ENCODE data around the gene GABARAPL1. TPM values are rescaled to one million over a fixed set of nuclear protein-coding genes. Genes with fewer than 3 reads are reported as not detected.

The GABARAPL1 gene
- polyA plus RNA-seq (2013, experiment 1 of 2): 35.2 TPM
- polyA plus RNA-seq (2013, experiment 2 of 2): 35.9 TPM

GRCh38 chr12:10212739-10213131 lies at the start of gene GABARAPL1:
Gene GABARAPL1, plus strand, starts transcription at chr12:10212877. Its CDS starts 253 bp downstream, at chr12:10213130.
- no peak within 1 kb of the TSS for H2AK5ac ChIP-seq (ENCODE audit: low read depth, low read length)
- H3K4me2 ChIP-seq (ENCODE audit: insufficient read depth, low read length, poor library complexity, severe bottlenecking): peak within 1 kb of the TSS; percentile 77
- peak within 1 kb of the TSS; percentile 90 for H3K18ac ChIP-seq (ENCODE audit: low read length)
- peak within 1 kb of the TSS; percentile 63 for H2BK5ac ChIP-seq (ENCODE audit: low read length)
- no peaks in the 10 kb centered on the region for H3K27me3 ChIP-seq (ENCODE audit: control insufficient read depth in 3 of 3, insufficient read depth in 3 of 3, low read depth in 1 of 3, low read length in 3 of 3)
- peak within 1 kb of the TSS; percentile 92 for H3K14ac ChIP-seq (ENCODE audit: low read length)
- H3K36me3 ChIP-seq (replicated peaks in 1 of 2; ENCODE audit: control insufficient read depth in 2 of 2, insufficient read depth in 2 of 2, low read length in 2 of 2): no peaks in the 10 kb centered on the region
- H3K4ac ChIP-seq (ENCODE audit: low read length): no peak within 1 kb of the TSS
- H3K79me1 ChIP-seq (ENCODE audit: low read depth, low read length): peaks cover 3% of the 10 kb centered on the region
- no peak within 1 kb of the TSS for H4K8ac ChIP-seq (ENCODE audit: low read depth, low read length)
- no peak within 1 kb of the TSS for H2BK15ac ChIP-seq (ENCODE audit: low read length)
- WGBS, 2 donors (ENCODE audit: extremely low coverage in 2 of 2, insufficient read length in 2 of 2, insufficient replicate concordance in 1 of 2): no CpG with 5 or more reads among the region's 35 CpGs
- peak; percentile 76 for DNase-seq (ENCODE audit: low spot score)
- no peak within 1 kb of the TSS for H4K91ac ChIP-seq (ENCODE audit: low read depth, low read length, poor library complexity)
- peak within 1 kb of the TSS; percentile 84 to 90 for H3K4me3 ChIP-seq (ENCODE audit: low read length in 2 of 2)
- H3K23ac ChIP-seq (ENCODE audit: low read depth, low read length, poor library complexity): peak within 1 kb of the TSS; percentile 40
- no peaks in the 10 kb centered on the region for H3K4me1 ChIP-seq (ENCODE audit: control insufficient read depth in 2 of 2, insufficient read depth in 1 of 2, low read depth in 1 of 2, low read length in 2 of 2)
- no peaks in the 10 kb centered on the region for H3K9me3 ChIP-seq (replicated peaks in 1 of 2; ENCODE audit: control insufficient read depth in 2 of 2, insufficient read depth in 1 of 2, low read depth in 1 of 2, low read length in 2 of 2)
- peak within 1 kb of the TSS; percentile 88 for H3K9ac ChIP-seq (ENCODE audit: low read depth, low read length, poor library complexity)
- H2BK12ac ChIP-seq (ENCODE audit: low read length): no peak within 1 kb of the TSS
- H2AFZ ChIP-seq (ENCODE audit: low read length): peak within 1 kb of the TSS; percentile 100
- H2BK120ac ChIP-seq (ENCODE audit: low read depth, low read length): no peak within 1 kb of the TSS
- peak within 1 kb of the TSS; percentile 59 for H3K27ac ChIP-seq (replicated peaks; ENCODE audit: low read length)

- Histone ChIP-seq H3K4me2 (ENCODE audit: insufficient read depth, low read length, poor library complexity, severe bottlenecking) (no peak overlapping the region), H2AK5ac (ENCODE audit: low read depth, low read length) (no peak overlapping the region), H4K8ac (ENCODE audit: low read depth, low read length) (no peak overlapping the region), H3K27me3 (ENCODE audit: control insufficient read depth in 3 of 3, insufficient read depth in 3 of 3, low read depth in 1 of 3, low read length in 3 of 3) (peaks cover 0 to 5% (median 0%) of the 10 kb centered on the region in 3 experiments), H3K9me3 (replicated peaks in 1 of 2; ENCODE audit: control insufficient read depth in 2 of 2, insufficient read depth in 1 of 2, low read depth in 1 of 2, low read length in 2 of 2) (no peaks in the 10 kb centered on the region), H3K27ac (replicated peaks; ENCODE audit: low read length) (no peak overlapping the region), H3K4me3 (ENCODE audit: low read length in 2 of 2) (no peak overlapping the region), H3K4ac (ENCODE audit: low read length) (no peak overlapping the region), H2BK120ac (ENCODE audit: low read depth, low read length) (no peak overlapping the region), H3K4me1 (ENCODE audit: control insufficient read depth in 2 of 2, insufficient read depth in 1 of 2, low read depth in 1 of 2, low read length in 2 of 2) (no peaks in the 10 kb centered on the region), H3K9ac (ENCODE audit: low read depth, low read length, poor library complexity) (no peak overlapping the region), H2BK15ac (ENCODE audit: low read length) (no peak overlapping the region), H3K79me1 (ENCODE audit: low read depth, low read length) (no peaks in the 10 kb centered on the region), H3K36me3 (replicated peaks in 1 of 2; ENCODE audit: control insufficient read depth in 2 of 2, insufficient read depth in 2 of 2, low read length in 2 of 2) (no peaks in the 10 kb centered on the region), H3K23ac (ENCODE audit: low read depth, low read length, poor library complexity) (no peak overlapping the region), H2BK12ac (ENCODE audit: low read length) (no peak overlapping the region), H3K18ac (ENCODE audit: low read length) (no peak overlapping the region), H3K14ac (ENCODE audit: low read length) (no peak overlapping the region), H4K91ac (ENCODE audit: low read depth, low read length, poor library complexity) (no peak overlapping the region), H2AFZ (ENCODE audit: low read length) (no peak overlapping the region), H2BK5ac (ENCODE audit: low read length) (no peak overlapping the region)
- DNase-seq (ENCODE audit: low spot score): no peak
- no CpG with 5 or more reads among the region's 3 CpGs for WGBS, 2 donors (ENCODE audit: extremely low coverage in 2 of 2, insufficient read length in 2 of 2, insufficient replicate concordance in 1 of 2)
Observed at GRCh38 chr12:10163084-10163483, 49.6 kb upstream of the GABARAPL1 start.

GRCh38 chr12:10165421-10165820 lies 47.3 kb upstream of the GABARAPL1 start:
- Histone ChIP-seq H3K4ac (ENCODE audit: low read length) (no peak overlapping the region), H3K79me1 (ENCODE audit: low read depth, low read length) (no peaks in the 10 kb centered on the region), H2AK5ac (ENCODE audit: low read depth, low read length) (no peak overlapping the region), H2AFZ (ENCODE audit: low read length) (no peak overlapping the region), H2BK15ac (ENCODE audit: low read length) (no peak overlapping the region), H3K23ac (ENCODE audit: low read depth, low read length, poor library complexity) (no peak overlapping the region), H3K4me1 (ENCODE audit: control insufficient read depth in 2 of 2, insufficient read depth in 1 of 2, low read depth in 1 of 2, low read length in 2 of 2) (no peaks in the 10 kb centered on the region), H2BK12ac (ENCODE audit: low read length) (no peak overlapping the region), H3K27ac (replicated peaks; ENCODE audit: low read length) (no peak overlapping the region), H2BK5ac (ENCODE audit: low read length) (no peak overlapping the region), H3K9ac (ENCODE audit: low read depth, low read length, poor library complexity) (no peak overlapping the region), H3K18ac (ENCODE audit: low read length) (no peak overlapping the region), H2BK120ac (ENCODE audit: low read depth, low read length) (no peak overlapping the region), H3K4me2 (ENCODE audit: insufficient read depth, low read length, poor library complexity, severe bottlenecking) (no peak overlapping the region), H4K8ac (ENCODE audit: low read depth, low read length) (no peak overlapping the region), H3K36me3 (replicated peaks in 1 of 2; ENCODE audit: control insufficient read depth in 2 of 2, insufficient read depth in 2 of 2, low read length in 2 of 2) (no peaks in the 10 kb centered on the region), H3K14ac (ENCODE audit: low read length) (no peak overlapping the region), H3K9me3 (replicated peaks in 1 of 2; ENCODE audit: control insufficient read depth in 2 of 2, insufficient read depth in 1 of 2, low read depth in 1 of 2, low read length in 2 of 2) (no peaks in the 10 kb centered on the region), H3K4me3 (ENCODE audit: low read length in 2 of 2) (no peak overlapping the region), H3K27me3 (ENCODE audit: control insufficient read depth in 3 of 3, insufficient read depth in 3 of 3, low read depth in 1 of 3, low read length in 3 of 3) (no peaks in the 10 kb centered on the region), H4K91ac (ENCODE audit: low read depth, low read length, poor library complexity) (no peak overlapping the region)
- no peak for DNase-seq (ENCODE audit: low spot score)
- WGBS, 2 donors (ENCODE audit: extremely low coverage in 2 of 2, insufficient read length in 2 of 2, insufficient replicate concordance in 1 of 2): no CpG with 5 or more reads among the region's 1 CpG

- Histone ChIP-seq H3K4ac (ENCODE audit: low read length) (no peak overlapping the region), H3K79me1 (ENCODE audit: low read depth, low read length) (no peaks in the 10 kb centered on the region), H2BK120ac (ENCODE audit: low read depth, low read length) (no peak overlapping the region), H2AK5ac (ENCODE audit: low read depth, low read length) (no peak overlapping the region), H2BK12ac (ENCODE audit: low read length) (no peak overlapping the region), H3K9ac (ENCODE audit: low read depth, low read length, poor library complexity) (no peak overlapping the region), H3K4me1 (ENCODE audit: control insufficient read depth in 2 of 2, insufficient read depth in 1 of 2, low read depth in 1 of 2, low read length in 2 of 2) (no peaks in the 10 kb centered on the region), H2BK15ac (ENCODE audit: low read length) (no peak overlapping the region), H3K27ac (replicated peaks; ENCODE audit: low read length) (no peak overlapping the region), H3K4me3 (ENCODE audit: low read length in 2 of 2) (no peak overlapping the region), H4K8ac (ENCODE audit: low read depth, low read length) (no peak overlapping the region), H4K91ac (ENCODE audit: low read depth, low read length, poor library complexity) (no peak overlapping the region), H3K14ac (ENCODE audit: low read length) (no peak overlapping the region), H3K4me2 (ENCODE audit: insufficient read depth, low read length, poor library complexity, severe bottlenecking) (no peak overlapping the region), H3K18ac (ENCODE audit: low read length) (no peak overlapping the region), H3K9me3 (replicated peaks in 1 of 2; ENCODE audit: control insufficient read depth in 2 of 2, insufficient read depth in 1 of 2, low read depth in 1 of 2, low read length in 2 of 2) (no peaks in the 10 kb centered on the region), H3K23ac (ENCODE audit: low read depth, low read length, poor library complexity) (no peak overlapping the region), H2BK5ac (ENCODE audit: low read length) (no peak overlapping the region), H2AFZ (ENCODE audit: low read length) (no peak overlapping the region), H3K27me3 (ENCODE audit: control insufficient read depth in 3 of 3, insufficient read depth in 3 of 3, low read depth in 1 of 3, low read length in 3 of 3) (no peaks in the 10 kb centered on the region), H3K36me3 (replicated peaks in 1 of 2; ENCODE audit: control insufficient read depth in 2 of 2, insufficient read depth in 2 of 2, low read length in 2 of 2) (no peaks in the 10 kb centered on the region)
- no CpG with 5 or more reads among the region's 5 CpGs for WGBS, 2 donors (ENCODE audit: extremely low coverage in 2 of 2, insufficient read length in 2 of 2, insufficient replicate concordance in 1 of 2)
- DNase-seq (ENCODE audit: low spot score): no peak
Observed at GRCh38 chr12:10167599-10167998, 45.1 kb upstream of the GABARAPL1 start.

All from neuronal stem cell (in vitro differentiated cells).